Body of pancreas (tissue), 4 donors: ENCODE measurements around the gene NACA.

ENCODE experiments used
- POLR2A ChIP-seq, 3 donors: fragments of 450-650 bp; IDR thresholded peaks; one replicate each; pipeline ENCODE4 v1.6.1; 2016; ENCODE audit warnings: antibody characterized with exemption in 3 of 3, mild to moderate bottlenecking in 2 of 3
- TF ChIP-seq, protein P1 (sequence below), 7 experiments: fragments of 450-650 bp in 4 of 7; fragments of 200-600 bp in 3 of 7; sonication (generic) in 3 of 7; IDR thresholded peaks; one replicate each; pipeline ENCODE4 v1.5.1; 2016 to 2019; ENCODE audit warnings: antibody characterized with exemption in 7 of 7

DNA sequence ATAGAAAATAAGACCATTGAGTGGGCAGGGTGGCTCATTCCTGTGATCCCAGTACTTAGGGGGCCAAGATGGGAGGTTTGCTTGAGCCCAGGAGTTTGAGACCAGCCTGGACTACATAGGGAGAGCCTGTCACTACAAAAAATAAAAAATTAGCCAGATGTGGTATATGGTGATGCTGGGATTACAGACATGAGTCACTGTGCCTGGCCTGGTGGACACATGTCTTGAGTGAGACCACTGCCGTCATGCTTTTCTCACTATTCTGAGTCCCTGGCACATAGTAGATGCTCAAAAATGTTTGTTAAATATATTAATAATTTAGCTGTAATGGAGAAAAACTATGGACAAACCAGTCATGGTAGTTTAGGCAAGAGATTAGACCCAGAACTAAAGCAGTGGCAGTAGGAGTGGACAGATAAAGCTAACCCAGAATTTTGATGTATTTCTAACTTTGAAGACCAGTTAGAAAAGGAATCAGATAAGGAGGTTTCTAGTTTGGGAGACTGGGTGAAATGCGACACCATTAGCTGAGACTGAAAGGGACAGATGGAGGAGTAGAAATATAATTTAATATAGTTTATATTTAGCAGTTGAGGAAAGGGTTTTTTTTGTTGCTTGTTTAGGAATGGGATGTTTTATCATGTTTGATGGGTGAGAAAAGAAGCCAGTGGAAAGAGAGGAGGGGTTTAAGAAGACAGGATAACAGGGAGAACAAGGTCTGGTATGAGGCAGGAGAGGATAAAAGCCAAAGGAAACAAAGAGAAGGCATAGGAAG is 29.6 kb downstream of the NACA start:
- TF ChIP-seq, protein P1, sequence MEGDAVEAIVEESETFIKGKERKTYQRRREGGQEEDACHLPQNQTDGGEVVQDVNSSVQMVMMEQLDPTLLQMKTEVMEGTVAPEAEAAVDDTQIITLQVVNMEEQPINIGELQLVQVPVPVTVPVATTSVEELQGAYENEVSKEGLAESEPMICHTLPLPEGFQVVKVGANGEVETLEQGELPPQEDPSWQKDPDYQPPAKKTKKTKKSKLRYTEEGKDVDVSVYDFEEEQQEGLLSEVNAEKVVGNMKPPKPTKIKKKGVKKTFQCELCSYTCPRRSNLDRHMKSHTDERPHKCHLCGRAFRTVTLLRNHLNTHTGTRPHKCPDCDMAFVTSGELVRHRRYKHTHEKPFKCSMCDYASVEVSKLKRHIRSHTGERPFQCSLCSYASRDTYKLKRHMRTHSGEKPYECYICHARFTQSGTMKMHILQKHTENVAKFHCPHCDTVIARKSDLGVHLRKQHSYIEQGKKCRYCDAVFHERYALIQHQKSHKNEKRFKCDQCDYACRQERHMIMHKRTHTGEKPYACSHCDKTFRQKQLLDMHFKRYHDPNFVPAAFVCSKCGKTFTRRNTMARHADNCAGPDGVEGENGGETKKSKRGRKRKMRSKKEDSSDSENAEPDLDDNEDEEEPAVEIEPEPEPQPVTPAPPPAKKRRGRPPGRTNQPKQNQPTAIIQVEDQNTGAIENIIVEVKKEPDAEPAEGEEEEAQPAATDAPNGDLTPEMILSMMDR (IDR thresholded peaks at IDR 0.05): no peak
- TF ChIP-seq POLR2A (IDR thresholded peaks at IDR 0.05): no peak
